Glutamatergic neuron (in vitro differentiated cells): ENCODE results near the gene WWOX. TPM values are rescaled to one million over a fixed set of nuclear protein-coding genes. Genes with fewer than 3 reads are reported as not detected.
"Not testable (repeated sequence)": the region's sequence is repeated elsewhere in the genome, so short reads cannot be mapped to it uniquely, and the experiment has no call there.

ENCODE experiments used
- DNase-seq: peaks from one replicate; pipeline ENCODE4 v3.0.0; 2022
- H3K27ac Mint-ChIP-seq: one replicate; pipeline ENCODE4 v1.8.0; 2020; ENCODE audit warnings: mild to moderate bottlenecking, mixed read lengths, inconsistent platforms; ENCODE audit not compliant: unreplicated experiment
- H3K27me3 Mint-ChIP-seq: one replicate; pipeline ENCODE4 v1.8.0; 2020; ENCODE audit warnings: mild to moderate bottlenecking, moderate library complexity, mixed read lengths, inconsistent platforms; ENCODE audit not compliant: unreplicated experiment
- H3K36me3 Mint-ChIP-seq: one replicate; pipeline ENCODE4 v1.8.0; 2020; ENCODE audit warnings: mild to moderate bottlenecking, mixed read lengths, inconsistent platforms; ENCODE audit not compliant: unreplicated experiment
- H3K4me1 Mint-ChIP-seq: one replicate; pipeline ENCODE4 v1.8.0; 2020; ENCODE audit warnings: mild to moderate bottlenecking, low read depth, mixed read lengths, inconsistent platforms; ENCODE audit not compliant: unreplicated experiment
- H3K4me3 Mint-ChIP-seq: one replicate; pipeline ENCODE4 v1.8.0; 2020; ENCODE audit warnings: mild to moderate bottlenecking, mixed read lengths, inconsistent platforms; ENCODE audit not compliant: unreplicated experiment
- H3K9me3 Mint-ChIP-seq: one replicate; pipeline ENCODE4 v1.8.0; 2020; ENCODE audit warnings: mild to moderate bottlenecking, moderate library complexity, mixed read lengths, inconsistent platforms; ENCODE audit not compliant: unreplicated experiment
- total RNA-seq: library from RNA; stranded (reverse); fragmentation: NEBNext Ultra II Directional; extraction: Animal tissue kit (Norgen Biotek cat#: 25700); gene quantifications from one replicate; pipeline ENCODE4 v1.2.1, GENCODE V29; 2021; ENCODE audit not compliant: unreplicated experiment
- TF ChIP-seq, protein P1 (sequence below): fragments of 200-600 bp; sonication (generic); IDR thresholded peaks from one replicate; pipeline ENCODE4 v1.5.0; 2021; ENCODE audit not compliant: partially characterized antibody, unreplicated experiment

WWOX gene
- total RNA-seq, 1 donor from 2014 or later: 10.3 TPM

DNA sequence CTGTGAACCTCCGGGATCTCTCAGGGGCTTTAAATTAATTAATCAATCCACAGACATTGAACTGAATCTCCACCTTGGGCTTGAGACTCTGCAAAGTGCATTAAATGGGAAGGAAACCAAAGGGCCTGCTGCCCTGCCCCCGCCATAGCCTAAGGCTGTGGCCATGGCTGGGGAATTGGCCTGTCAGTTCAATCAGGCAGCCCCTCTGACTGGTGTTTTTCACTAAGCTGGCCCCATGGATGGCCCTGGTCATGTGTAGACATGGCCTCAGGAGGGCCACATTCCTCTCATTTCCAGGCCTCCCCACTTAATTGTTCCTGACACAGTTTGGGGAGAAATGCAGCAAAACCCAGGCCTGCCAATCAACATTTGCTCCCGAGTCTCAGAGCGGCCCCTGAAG is 499.8 kb downstream of the WWOX start:
- DNase-seq: peak; percentile 56
- TF ChIP-seq, protein P1, sequence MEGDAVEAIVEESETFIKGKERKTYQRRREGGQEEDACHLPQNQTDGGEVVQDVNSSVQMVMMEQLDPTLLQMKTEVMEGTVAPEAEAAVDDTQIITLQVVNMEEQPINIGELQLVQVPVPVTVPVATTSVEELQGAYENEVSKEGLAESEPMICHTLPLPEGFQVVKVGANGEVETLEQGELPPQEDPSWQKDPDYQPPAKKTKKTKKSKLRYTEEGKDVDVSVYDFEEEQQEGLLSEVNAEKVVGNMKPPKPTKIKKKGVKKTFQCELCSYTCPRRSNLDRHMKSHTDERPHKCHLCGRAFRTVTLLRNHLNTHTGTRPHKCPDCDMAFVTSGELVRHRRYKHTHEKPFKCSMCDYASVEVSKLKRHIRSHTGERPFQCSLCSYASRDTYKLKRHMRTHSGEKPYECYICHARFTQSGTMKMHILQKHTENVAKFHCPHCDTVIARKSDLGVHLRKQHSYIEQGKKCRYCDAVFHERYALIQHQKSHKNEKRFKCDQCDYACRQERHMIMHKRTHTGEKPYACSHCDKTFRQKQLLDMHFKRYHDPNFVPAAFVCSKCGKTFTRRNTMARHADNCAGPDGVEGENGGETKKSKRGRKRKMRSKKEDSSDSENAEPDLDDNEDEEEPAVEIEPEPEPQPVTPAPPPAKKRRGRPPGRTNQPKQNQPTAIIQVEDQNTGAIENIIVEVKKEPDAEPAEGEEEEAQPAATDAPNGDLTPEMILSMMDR: no peak
- Mint-ChIP-seq H3K4me1 (peaks cover 12% of the 10 kb centered on the region), H3K27ac (no peak overlapping the region), H3K9me3 (no peaks in the 10 kb centered on the region), H3K27me3 (no peaks in the 10 kb centered on the region), H3K4me3 (no peak overlapping the region), H3K36me3 (no peaks in the 10 kb centered on the region)

- not testable (repeated sequence) for DNase-seq, H3K27me3 Mint-ChIP-seq, H3K27ac Mint-ChIP-seq, H3K9me3 Mint-ChIP-seq, H3K4me3 Mint-ChIP-seq, H3K36me3 Mint-ChIP-seq
- H3K4me1 Mint-ChIP-seq: peaks cover 18% of the 10 kb centered on the region
Measured at GRCh38 chr16:78604423-78605062, 505.1 kb downstream of the WWOX start.

GRCh38 chr16:78605548-78606101 is 506.2 kb downstream of the WWOX start:
- Mint-ChIP-seq H3K9me3 (peaks cover 2% of the 10 kb centered on the region), H3K4me3 (no peak overlapping the region), H3K36me3 (no peaks in the 10 kb centered on the region), H3K4me1 (peaks cover 21% of the 10 kb centered on the region), H3K27me3 (no peaks in the 10 kb centered on the region), H3K27ac (peak overlapping the region; percentile 33)
- TF ChIP-seq, protein P1: no peak
- no peak for DNase-seq

DNA sequence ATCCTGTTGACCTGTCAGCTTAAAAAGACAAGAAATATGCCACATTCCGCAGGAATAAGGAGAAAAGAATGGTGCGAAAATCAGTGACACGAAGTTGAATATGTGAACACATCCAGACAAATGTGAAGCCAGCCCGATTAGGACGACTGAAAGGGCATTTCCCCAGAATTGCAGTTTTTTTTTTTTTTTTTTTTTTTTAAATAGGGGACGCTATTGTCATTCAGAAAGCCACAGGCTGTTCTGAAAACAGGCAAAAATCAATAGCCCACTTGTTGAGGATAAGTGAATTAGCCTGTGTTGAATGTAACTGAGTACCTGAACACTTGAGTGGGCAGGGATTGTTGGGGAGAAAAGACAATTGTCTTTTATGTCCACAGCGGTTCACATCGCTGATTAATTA is 507.1 kb downstream of the WWOX start:
- no peak for DNase-seq
- Mint-ChIP-seq H3K27ac (no peak overlapping the region), H3K36me3 (no peaks in the 10 kb centered on the region), H3K4me3 (no peak overlapping the region), H3K9me3 (peaks cover 2% of the 10 kb centered on the region), H3K4me1 (peaks cover 21% of the 10 kb centered on the region), H3K27me3 (no peaks in the 10 kb centered on the region)
- TF ChIP-seq, protein P1: no peak

- Mint-ChIP-seq H3K27ac (no peak overlapping the region), H3K4me3 (no peak overlapping the region), H3K36me3 (no peaks in the 10 kb centered on the region), H3K9me3 (peaks cover 2% of the 10 kb centered on the region), H3K27me3 (no peaks in the 10 kb centered on the region), H3K4me1 (peaks cover 21% of the 10 kb centered on the region)
- no peak for DNase-seq
- TF ChIP-seq, protein P1: no peak
Measured at GRCh38 chr16:78607022-78607421, 507.6 kb downstream of the WWOX start.
